Fibroblast of villous mesenchyme (primary cell): Measurements from ENCODE around the gene NCMAP. TPM values are rescaled to one million over a fixed set of nuclear protein-coding genes. Genes with fewer than 3 reads are reported as not detected.

Experiments used
- small RNA-seq: library from RNA; depleted of rRNA; stranded (forward); fragments of <200 nt; gene quantifications from one replicate; pipeline ENCODE3, GENCODE V24; 2012
- total RNA-seq: library from RNA; depleted of rRNA; stranded (reverse); fragments of >200 nt; gene quantifications from 2 replicates; pipeline ENCODE4 v1.2.3, GENCODE V29; 2012

Gene NCMAP
- total RNA-seq, 1 donor = not detected

Small RNA genes lying within 50 kb of the gene (small RNA-seq; reads per million reads assigned to genes)
- not detected for gene RF00019

Other genes starting within 250 kb of the NCMAP start
- gene GRHL3, start 236.7 kb upstream of the NCMAP start, total RNA-seq = not detected in 2 replicates
- gene STPG1, start 142.3 kb upstream of the NCMAP start, total RNA-seq = 4.2 and 9.9 TPM in 2 replicates
- 38.3 and 81.2 TPM in 2 replicates for gene NIPAL3, start 140.3 kb upstream of the NCMAP start, total RNA-seq
- gene RCAN3, start 53.3 kb upstream of the NCMAP start, total RNA-seq = 11.7 and 12.6 TPM in 2 replicates
- 49.9 and 62.2 TPM in 2 replicates for gene SRRM1, start 87.2 kb downstream of the NCMAP start, total RNA-seq
- gene CLIC4, start 189.4 kb downstream of the NCMAP start, total RNA-seq = 411 and 544 TPM in 2 replicates